ENCODE measurements around the gene CTDP1.

CTDP1 gene

DNA sequence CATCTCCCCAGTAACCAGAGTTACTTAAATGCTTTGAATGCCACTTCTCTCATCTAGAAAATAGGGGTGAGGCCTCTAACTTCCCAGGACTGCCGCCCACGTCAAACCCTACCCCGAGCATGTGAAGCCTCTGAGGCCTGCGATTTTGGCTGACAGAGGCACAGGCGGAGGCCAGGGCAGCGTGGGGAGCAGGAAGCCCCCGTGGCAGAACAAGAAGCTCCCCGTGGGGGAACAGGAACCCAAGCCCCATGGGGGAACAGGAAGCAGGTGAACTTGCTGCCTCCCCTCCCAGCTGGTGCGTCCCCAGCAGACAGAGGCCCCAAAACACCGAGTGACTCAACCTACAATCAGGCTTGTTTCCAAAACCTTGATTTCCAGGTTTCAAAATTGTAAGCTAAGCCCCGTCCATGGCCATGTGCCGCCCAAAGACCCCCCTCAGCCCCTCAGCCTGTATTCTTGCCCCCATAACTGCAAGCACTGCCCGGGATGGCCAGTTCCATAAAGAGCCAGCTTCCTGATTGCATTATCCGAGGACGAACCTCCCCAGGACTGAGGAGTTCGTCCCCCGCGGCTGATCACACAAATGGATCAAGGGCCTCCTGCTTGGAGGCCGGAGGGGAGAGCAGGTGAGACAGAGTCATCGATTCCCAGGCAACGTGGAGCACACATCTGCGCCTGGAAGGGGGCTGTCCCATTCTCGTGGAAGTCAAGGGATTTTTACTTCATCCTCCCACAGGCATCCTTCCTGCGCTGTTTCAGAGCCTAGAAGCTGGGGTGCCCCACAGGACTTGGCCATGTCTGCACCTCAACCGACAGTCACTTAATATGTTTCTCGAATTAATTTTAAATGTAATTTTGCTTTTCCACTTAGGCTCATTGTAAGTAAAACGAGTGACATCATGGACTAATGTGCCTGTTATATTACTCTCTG is 36.3 kb upstream of the CTDP1 start:
- Histone ChIP-seq H2AFZ (ENCODE audit: low read length) (no peak overlapping the region), H3K4me3 (ENCODE audit: low read length, poor library complexity, severe bottlenecking) (no peak overlapping the region), H4K20me1 (ENCODE audit: insufficient read depth, low read length, poor library complexity, severe bottlenecking) (no peaks in the 10 kb centered on the region)

DNA sequence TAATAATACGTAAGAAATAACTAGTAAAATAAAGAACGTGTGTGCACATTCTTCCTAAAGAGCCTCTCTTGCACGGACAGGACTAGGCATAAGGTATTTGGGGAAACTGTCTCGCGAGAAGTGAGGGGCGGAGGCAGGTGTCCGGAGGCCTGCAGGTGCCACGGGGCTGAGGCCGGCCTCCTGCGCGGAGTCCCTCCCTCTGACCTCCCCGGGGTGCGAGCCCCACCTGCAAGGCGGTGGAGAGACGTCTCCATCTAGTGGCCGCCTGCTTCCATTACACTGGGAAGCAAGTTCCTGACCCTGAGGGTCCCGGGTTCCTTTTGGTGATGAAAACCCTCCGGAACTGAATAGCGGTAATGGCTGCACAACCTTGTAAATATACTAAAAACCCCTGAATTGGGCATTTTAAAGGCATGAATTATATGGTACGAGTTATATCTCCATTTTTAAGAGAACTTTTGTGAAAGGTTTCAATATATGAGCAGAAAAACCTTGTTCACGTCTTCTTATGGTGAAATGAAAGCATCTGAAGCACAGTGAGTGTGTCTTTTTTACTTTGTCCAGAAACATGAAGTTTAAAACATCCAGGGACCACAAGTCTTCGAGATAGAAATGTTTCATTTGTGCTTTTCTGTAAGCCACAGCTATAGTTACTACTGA is 35.5 kb upstream of the CTDP1 start:
- Histone ChIP-seq H3K36me3 (ENCODE audit: insufficient read depth, low read length) (no peaks in the 10 kb centered on the region), H2AFZ (ENCODE audit: low read length) (peak overlapping the region; percentile 86), H3K4me1 (ENCODE audit: insufficient read depth, low read length, poor library complexity, severe bottlenecking) (peaks cover 31% of the 10 kb centered on the region), H3K9me3 (ENCODE audit: insufficient read depth, low read depth, low read length) (no peaks in the 10 kb centered on the region), H4K20me1 (ENCODE audit: insufficient read depth, low read length, poor library complexity, severe bottlenecking) (no peaks in the 10 kb centered on the region), H3K9me2 (replicated peaks; ENCODE audit: low read depth, low read length) (no peaks in the 10 kb centered on the region), H3K9ac (ENCODE audit: low read depth, low read length, poor library complexity, severe bottlenecking) (peak overlapping the region; percentile 61), H3K4me2 (ENCODE audit: low read depth, low read length, poor library complexity, severe bottlenecking) (peak overlapping the region; percentile 70), H3F3A (ENCODE audit: low read depth) (peaks cover 4% of the 10 kb centered on the region; the same call in 1 of the 2 replicates), H3K27me3 (ENCODE audit: insufficient read depth, low read length, poor library complexity, severe bottlenecking) (no peaks in the 10 kb centered on the region), H3K4me3 (ENCODE audit: low read length, poor library complexity, severe bottlenecking) (peak overlapping the region; percentile 60), H3K79me2 (ENCODE audit: insufficient read depth, low read length) (no peaks in the 10 kb centered on the region)
- TF ChIP-seq, protein P1, sequence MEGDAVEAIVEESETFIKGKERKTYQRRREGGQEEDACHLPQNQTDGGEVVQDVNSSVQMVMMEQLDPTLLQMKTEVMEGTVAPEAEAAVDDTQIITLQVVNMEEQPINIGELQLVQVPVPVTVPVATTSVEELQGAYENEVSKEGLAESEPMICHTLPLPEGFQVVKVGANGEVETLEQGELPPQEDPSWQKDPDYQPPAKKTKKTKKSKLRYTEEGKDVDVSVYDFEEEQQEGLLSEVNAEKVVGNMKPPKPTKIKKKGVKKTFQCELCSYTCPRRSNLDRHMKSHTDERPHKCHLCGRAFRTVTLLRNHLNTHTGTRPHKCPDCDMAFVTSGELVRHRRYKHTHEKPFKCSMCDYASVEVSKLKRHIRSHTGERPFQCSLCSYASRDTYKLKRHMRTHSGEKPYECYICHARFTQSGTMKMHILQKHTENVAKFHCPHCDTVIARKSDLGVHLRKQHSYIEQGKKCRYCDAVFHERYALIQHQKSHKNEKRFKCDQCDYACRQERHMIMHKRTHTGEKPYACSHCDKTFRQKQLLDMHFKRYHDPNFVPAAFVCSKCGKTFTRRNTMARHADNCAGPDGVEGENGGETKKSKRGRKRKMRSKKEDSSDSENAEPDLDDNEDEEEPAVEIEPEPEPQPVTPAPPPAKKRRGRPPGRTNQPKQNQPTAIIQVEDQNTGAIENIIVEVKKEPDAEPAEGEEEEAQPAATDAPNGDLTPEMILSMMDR (conservative IDR thresholded peaks at IDR 0.05; ENCODE audit: low read length), result peak; percentile 95
- TF ChIP-seq EZH2phosphoT487 (IDR thresholded peaks at IDR 0.05; ENCODE audit: borderline replicate concordance), result no peak

More for the DNA sequence above, 36.3 kb upstream of the CTDP1 start:
- H3K4me1 ChIP-seq (ENCODE audit: insufficient read depth, low read length, poor library complexity, severe bottlenecking), result peaks cover 31% of the 10 kb centered on the region
- no peaks in the 10 kb centered on the region for H3K36me3 ChIP-seq (ENCODE audit: insufficient read depth, low read length)
- H3K9me2 ChIP-seq (replicated peaks; ENCODE audit: low read depth, low read length), result no peaks in the 10 kb centered on the region
- no peaks in the 10 kb centered on the region for H3K27me3 ChIP-seq (ENCODE audit: insufficient read depth, low read length, poor library complexity, severe bottlenecking)
- H3K79me2 ChIP-seq (ENCODE audit: insufficient read depth, low read length), result no peaks in the 10 kb centered on the region
- H3F3A ChIP-seq (ENCODE audit: low read depth), result peaks cover 4% of the 10 kb centered on the region; the same call in 1 of the 2 replicates
- H3K4me2 ChIP-seq (ENCODE audit: low read depth, low read length, poor library complexity, severe bottlenecking), result peak overlapping the region; percentile 70
- TF ChIP-seq, protein P1 (conservative IDR thresholded peaks at IDR 0.05; ENCODE audit: low read length), result no peak
- TF ChIP-seq EZH2phosphoT487 (IDR thresholded peaks at IDR 0.05; ENCODE audit: borderline replicate concordance), result no peak
- no peak overlapping the region for H3K9ac ChIP-seq (ENCODE audit: low read depth, low read length, poor library complexity, severe bottlenecking)
- H3K9me3 ChIP-seq (ENCODE audit: insufficient read depth, low read depth, low read length), result no peaks in the 10 kb centered on the region

DNA sequence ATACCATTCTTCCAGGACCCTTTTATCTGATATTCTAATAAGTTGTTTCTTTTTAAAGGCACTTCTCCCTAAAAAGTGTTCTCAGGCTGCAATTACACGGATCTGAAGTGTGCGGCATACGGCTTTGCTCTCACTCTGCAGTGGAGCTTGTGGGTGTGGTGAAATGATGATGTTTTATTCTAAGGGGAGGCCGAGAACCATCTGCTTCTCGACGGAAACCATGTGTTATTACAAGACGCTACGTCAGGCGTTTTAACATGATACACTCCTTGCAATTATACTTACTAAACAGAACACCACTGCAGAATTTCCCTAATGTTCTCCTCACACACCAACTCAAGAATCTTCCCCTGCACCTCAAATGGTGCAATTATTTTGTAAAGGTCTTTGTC is 34.9 kb upstream of the CTDP1 start:
- Histone ChIP-seq H3K4me2 (ENCODE audit: low read depth, low read length, poor library complexity, severe bottlenecking) (peak overlapping the region; percentile 70), H3K4me1 (ENCODE audit: insufficient read depth, low read length, poor library complexity, severe bottlenecking) (peaks cover 31% of the 10 kb centered on the region), H3K36me3 (ENCODE audit: insufficient read depth, low read length) (no peaks in the 10 kb centered on the region), H3K4me3 (ENCODE audit: low read length, poor library complexity, severe bottlenecking) (peak overlapping the region; percentile 60), H2AFZ (ENCODE audit: low read length) (peak overlapping the region; percentile 86), H4K20me1 (ENCODE audit: insufficient read depth, low read length, poor library complexity, severe bottlenecking) (no peaks in the 10 kb centered on the region), H3K79me2 (ENCODE audit: insufficient read depth, low read length) (no peaks in the 10 kb centered on the region), H3F3A (ENCODE audit: low read depth) (peaks cover 4% of the 10 kb centered on the region; the same call in 1 of the 2 replicates), H3K27me3 (ENCODE audit: insufficient read depth, low read length, poor library complexity, severe bottlenecking) (no peaks in the 10 kb centered on the region), H3K9me3 (ENCODE audit: insufficient read depth, low read depth, low read length) (no peaks in the 10 kb centered on the region), H3K9me2 (replicated peaks; ENCODE audit: low read depth, low read length) (no peaks in the 10 kb centered on the region), H3K9ac (ENCODE audit: low read depth, low read length, poor library complexity, severe bottlenecking) (peak overlapping the region; percentile 61)
- TF ChIP-seq, protein P1 (conservative IDR thresholded peaks at IDR 0.05; ENCODE audit: low read length), result no peak
- no peak for TF ChIP-seq EZH2phosphoT487 (IDR thresholded peaks at IDR 0.05; ENCODE audit: borderline replicate concordance)

All from Loucy (cell line).